GM12878 (cell line): ENCODE data around the gene UPP2. TPM values are rescaled to one million over a fixed set of nuclear protein-coding genes. Genes with fewer than 3 reads are reported as not detected.

Experiments
- NFYA ChIP-seq: IDR thresholded peaks from 2 replicates; pipeline ENCODE4 v1.6.1; 2011; ENCODE audit warnings: low read depth, mild to moderate bottlenecking, low read length, improper control_type of control experiment, borderline replicate concordance
- SPI1 ChIP-seq: IDR thresholded peaks from 2 replicates; pipeline ENCODE4 v1.6.1; 2011; ENCODE audit warnings: low read depth, mild to moderate bottlenecking, low read length, moderate library complexity, borderline replicate concordance; ENCODE audit not compliant: insufficient read depth
- TCF12 ChIP-seq: IDR thresholded peaks from 2 replicates; pipeline ENCODE4 v1.6.1; 2011; ENCODE audit warnings: low read depth, mild to moderate bottlenecking, low read length
- USF2 ChIP-seq: IDR thresholded peaks from 2 replicates; pipeline ENCODE4 v1.6.1; 2011; ENCODE audit warnings: low read depth, low read length, improper control_type of control experiment, borderline replicate concordance
- YBX1 ChIP-seq: fragments of 450-650 bp; IDR thresholded peaks from 2 replicates; pipeline ENCODE4 v1.6.1; 2016; ENCODE audit warnings: antibody characterized with exemption
- ZNF384 ChIP-seq: IDR thresholded peaks from 2 replicates; pipeline ENCODE4 v1.6.1; 2012; ENCODE audit warnings: low read depth, mild to moderate bottlenecking, low read length, improper control_type of control experiment, borderline replicate concordance
- ZSCAN29 ChIP-seq: fragments of 450-650 bp; IDR thresholded peaks from 2 replicates; pipeline ENCODE4 v1.6.1; 2017; ENCODE audit warnings: mild to moderate bottlenecking, moderate library complexity
- polyA plus RNA-seq, 11 experiments: library from polyadenylated mRNA; depleted of rRNA in 4 of 11; unstranded in 6 of 11; stranded (reverse) in 5 of 11; fragments of >200 nt; fragmentation: Nextera tagmentation in 4 of 11; fragmentation: Illumina TruSeq in 1 of 11; extraction: Ambion mirVana in 4 of 11; extraction: Trizol in 1 of 11; gene quantifications; 1 replicate in 1 of 11; 2 replicates in 10 of 11; pipeline versions ENCODE4 v1.2.1 to v1.2.3, GENCODE V29; 2011 to 2016; ENCODE audit warnings: inconsistent platforms in 2 of 11, missing spikeins in 2 of 11, low read depth in 1 of 11
- total RNA-seq, 4 experiments: library from RNA; depleted of rRNA in 3 of 4; stranded (reverse); fragments of >200 nt in 3 of 4; fragmentation: Illumina TruSeq in 1 of 4; extraction: Trizol in 1 of 4; gene quantifications; 2 replicates each; pipeline versions ENCODE4 v1.2.1 to v1.2.3, GENCODE V29; 2013 to 2021
- TF ChIP-seq, protein P1 (sequence below): fragments of 450-650 bp; formaldehyde crosslinking; IDR thresholded peaks from 2 replicates; pipeline ENCODE4 v1.4.0; 2020; ENCODE audit warnings: mild to moderate bottlenecking, moderate library complexity

Gene UPP2
- total and polyA plus RNA-seq, 10 of the 15 experiments (the other 5 are each of a cell fraction or from before 2014, with no cell fraction given), result not detected

DNA sequence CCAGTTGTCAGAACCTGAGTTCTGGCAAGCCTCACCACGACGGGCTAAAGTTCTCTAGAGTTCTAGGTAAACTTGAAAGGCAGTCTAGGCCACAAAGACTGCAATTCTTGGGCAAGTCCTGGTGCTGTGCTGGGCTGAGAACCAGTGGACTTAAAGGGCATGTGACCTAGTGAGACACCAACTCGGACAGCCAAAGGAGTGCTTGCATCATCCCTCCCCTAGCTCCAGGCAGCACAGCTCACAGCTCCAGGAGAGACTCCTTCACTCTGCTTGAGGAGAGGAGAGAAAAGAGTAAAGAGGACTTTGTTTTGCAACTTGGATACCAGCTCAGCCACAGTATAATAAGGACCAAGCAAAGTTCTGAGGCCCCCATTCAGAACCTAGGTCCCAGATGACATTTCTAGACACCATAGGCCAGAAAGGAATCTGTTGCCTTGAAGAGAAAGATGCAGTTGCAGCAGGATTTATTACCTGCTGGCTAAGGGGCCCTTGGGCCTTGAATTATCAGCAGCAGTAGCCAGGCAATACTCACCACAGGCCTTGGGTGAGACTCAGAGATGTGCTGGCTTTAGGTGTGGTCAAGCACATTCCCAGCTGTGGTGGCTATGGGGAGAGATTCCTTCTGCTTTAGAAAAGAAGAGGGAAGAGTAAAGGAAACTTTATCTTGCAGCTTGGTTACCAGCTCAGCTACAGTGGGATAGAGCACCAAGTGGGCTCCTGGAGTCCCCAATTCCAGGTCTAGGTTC lies 51.8 kb downstream of the UPP2 start (continued):
- TF ChIP-seq, protein P1, sequence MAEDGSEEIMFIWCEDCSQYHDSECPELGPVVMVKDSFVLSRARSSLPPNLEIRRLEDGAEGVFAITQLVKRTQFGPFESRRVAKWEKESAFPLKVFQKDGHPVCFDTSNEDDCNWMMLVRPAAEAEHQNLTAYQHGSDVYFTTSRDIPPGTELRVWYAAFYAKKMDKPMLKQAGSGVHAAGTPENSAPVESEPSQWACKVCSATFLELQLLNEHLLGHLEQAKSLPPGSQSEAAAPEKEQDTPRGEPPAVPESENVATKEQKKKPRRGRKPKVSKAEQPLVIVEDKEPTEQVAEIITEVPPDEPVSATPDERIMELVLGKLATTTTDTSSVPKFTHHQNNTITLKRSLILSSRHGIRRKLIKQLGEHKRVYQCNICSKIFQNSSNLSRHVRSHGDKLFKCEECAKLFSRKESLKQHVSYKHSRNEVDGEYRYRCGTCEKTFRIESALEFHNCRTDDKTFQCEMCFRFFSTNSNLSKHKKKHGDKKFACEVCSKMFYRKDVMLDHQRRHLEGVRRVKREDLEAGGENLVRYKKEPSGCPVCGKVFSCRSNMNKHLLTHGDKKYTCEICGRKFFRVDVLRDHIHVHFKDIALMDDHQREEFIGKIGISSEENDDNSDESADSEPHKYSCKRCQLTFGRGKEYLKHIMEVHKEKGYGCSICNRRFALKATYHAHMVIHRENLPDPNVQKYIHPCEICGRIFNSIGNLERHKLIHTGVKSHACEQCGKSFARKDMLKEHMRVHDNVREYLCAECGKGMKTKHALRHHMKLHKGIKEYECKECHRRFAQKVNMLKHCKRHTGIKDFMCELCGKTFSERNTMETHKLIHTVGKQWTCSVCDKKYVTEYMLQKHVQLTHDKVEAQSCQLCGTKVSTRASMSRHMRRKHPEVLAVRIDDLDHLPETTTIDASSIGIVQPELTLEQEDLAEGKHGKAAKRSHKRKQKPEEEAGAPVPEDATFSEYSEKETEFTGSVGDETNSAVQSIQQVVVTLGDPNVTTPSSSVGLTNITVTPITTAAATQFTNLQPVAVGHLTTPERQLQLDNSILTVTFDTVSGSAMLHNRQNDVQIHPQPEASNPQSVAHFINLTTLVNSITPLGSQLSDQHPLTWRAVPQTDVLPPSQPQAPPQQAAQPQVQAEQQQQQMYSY (CRISPR knock-in tag), result no peak
- TF ChIP-seq ZNF384, result no peak
- TF ChIP-seq TCF12, result no peak
- no peak for TF ChIP-seq NFYA
- TF ChIP-seq YBX1, result no peak
- TF ChIP-seq SPI1, result no peak
- no peak for TF ChIP-seq USF2
- no peak for TF ChIP-seq ZSCAN29
